Suprapubic skin (tissue), 4 donors: ENCODE results near the gene CSNK1G2. TPM values are rescaled to one million over a fixed set of nuclear protein-coding genes. Genes with fewer than 3 reads are reported as not detected.

Experiments
- DNase-seq, 2 donors: peaks; one replicate each; pipeline ENCODE4 v3.0.0-alpha.2; 2019; ENCODE audit warnings: low spot score in 2 of 2
- H3K27ac ChIP-seq: fragments of 200-600 bp; sonication (generic); one replicate; pipeline ENCODE4 v1.5.1; 2019
- H3K27me3 ChIP-seq: fragments of 200-600 bp; sonication (generic); one replicate; pipeline ENCODE4 v1.5.1; 2019
- H3K36me3 ChIP-seq: fragments of 200-600 bp; sonication (generic); one replicate; pipeline ENCODE4 v1.5.1; 2019
- H3K4me1 ChIP-seq: fragments of 200-600 bp; sonication (generic); one replicate; pipeline ENCODE4 v1.5.1; 2019
- H3K4me3 ChIP-seq: fragments of 200-600 bp; sonication (generic); one replicate; pipeline ENCODE4 v1.5.1; 2019; ENCODE audit warnings: mild to moderate bottlenecking
- H3K9me3 ChIP-seq: fragments of 200-600 bp; sonication (generic); one replicate; pipeline ENCODE4 v1.5.1; 2019
- EP300 ChIP-seq: sonication (generic); formaldehyde crosslinking; IDR thresholded peaks from one replicate; pipeline ENCODE4 v1.6.1; 2017; ENCODE audit warnings: antibody characterized with exemption
- POLR2A ChIP-seq, 2 donors: fragments of 450-650 bp; IDR thresholded peaks; one replicate each; pipeline ENCODE4 v1.6.1; 2017; ENCODE audit warnings: antibody characterized with exemption in 2 of 2, mild to moderate bottlenecking in 2 of 2, moderate library complexity in 2 of 2
- POLR2AphosphoS5 ChIP-seq, 3 donors: sonication (generic); formaldehyde crosslinking; IDR thresholded peaks; one replicate each; pipeline ENCODE4 v1.6.1; 2017; ENCODE audit warnings: antibody characterized with exemption in 3 of 3
- WGBS: methylation state at CpG from one replicate; pipeline ENCODE4 v1.1.5; 2018; 5-methylcytosine and 5-hydroxymethylcytosine counted together
- total RNA-seq, 4 donors: library from RNA; depleted of rRNA; stranded (reverse); fragments of >200 nt; gene quantifications; one replicate each; pipeline ENCODE4 v1.1.0, GENCODE V29; 2016
- TF ChIP-seq, protein P1 (sequence below), 2 donors: fragments of 200-600 bp in 1 of 2; fragments of 450-650 bp in 1 of 2; sonication (generic) in 1 of 2; IDR thresholded peaks; one replicate each; pipeline ENCODE4 v1.5.1; 2016 to 2019; ENCODE audit warnings: antibody characterized with exemption in 2 of 2, mild to moderate bottlenecking in 1 of 2, moderate library complexity in 1 of 2

CSNK1G2 gene
- total RNA-seq, 4 donors from 2014 or later: 46.1 to 89.0 (median 59.3) TPM

DNA sequence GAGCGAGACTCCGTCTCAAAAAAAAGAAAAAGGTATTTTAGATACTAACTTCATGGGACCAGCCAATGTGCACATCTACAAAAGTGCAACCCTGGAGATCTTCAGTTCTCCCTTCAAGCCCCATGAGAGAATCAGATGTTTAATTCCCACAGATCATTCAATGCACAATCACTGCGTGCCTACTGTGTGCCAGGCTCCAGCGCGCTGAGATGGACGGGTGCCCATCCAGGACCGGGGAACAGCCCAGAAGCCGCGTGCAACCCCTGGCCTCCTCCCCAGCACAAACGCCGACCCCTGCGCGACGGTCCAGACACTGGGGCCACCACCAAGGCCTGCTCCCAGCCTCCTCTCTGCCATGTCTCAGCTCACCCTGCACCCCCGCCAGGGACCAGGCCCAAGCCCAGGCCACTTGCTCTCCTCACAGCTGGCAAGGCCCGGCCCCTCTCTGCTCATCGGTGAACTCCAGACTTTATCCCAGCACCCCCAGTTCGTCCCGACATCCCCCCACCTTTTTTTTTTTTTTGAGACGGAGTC, 69.2 kb downstream of the CSNK1G2 start:
- Histone ChIP-seq H3K36me3 (peaks cover 1% of the 10 kb centered on the region), H3K27me3 (no peaks in the 10 kb centered on the region), H3K27ac (no peak overlapping the region), H3K4me3 (no peak overlapping the region), H3K9me3 (no peaks in the 10 kb centered on the region), H3K4me1 (peaks cover 18% of the 10 kb centered on the region)
- TF ChIP-seq POLR2A (IDR thresholded peaks at IDR 0.05): no peak
- TF ChIP-seq EP300: no peak
- TF ChIP-seq POLR2AphosphoS5 (IDR thresholded peaks at IDR 0.05): no peak
- TF ChIP-seq, protein P1, sequence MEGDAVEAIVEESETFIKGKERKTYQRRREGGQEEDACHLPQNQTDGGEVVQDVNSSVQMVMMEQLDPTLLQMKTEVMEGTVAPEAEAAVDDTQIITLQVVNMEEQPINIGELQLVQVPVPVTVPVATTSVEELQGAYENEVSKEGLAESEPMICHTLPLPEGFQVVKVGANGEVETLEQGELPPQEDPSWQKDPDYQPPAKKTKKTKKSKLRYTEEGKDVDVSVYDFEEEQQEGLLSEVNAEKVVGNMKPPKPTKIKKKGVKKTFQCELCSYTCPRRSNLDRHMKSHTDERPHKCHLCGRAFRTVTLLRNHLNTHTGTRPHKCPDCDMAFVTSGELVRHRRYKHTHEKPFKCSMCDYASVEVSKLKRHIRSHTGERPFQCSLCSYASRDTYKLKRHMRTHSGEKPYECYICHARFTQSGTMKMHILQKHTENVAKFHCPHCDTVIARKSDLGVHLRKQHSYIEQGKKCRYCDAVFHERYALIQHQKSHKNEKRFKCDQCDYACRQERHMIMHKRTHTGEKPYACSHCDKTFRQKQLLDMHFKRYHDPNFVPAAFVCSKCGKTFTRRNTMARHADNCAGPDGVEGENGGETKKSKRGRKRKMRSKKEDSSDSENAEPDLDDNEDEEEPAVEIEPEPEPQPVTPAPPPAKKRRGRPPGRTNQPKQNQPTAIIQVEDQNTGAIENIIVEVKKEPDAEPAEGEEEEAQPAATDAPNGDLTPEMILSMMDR (IDR thresholded peaks at IDR 0.05): no peak
- WGBS: 93% methylated on average over 20 of the region's 20 CpGs
- DNase-seq: no peak

DNA sequence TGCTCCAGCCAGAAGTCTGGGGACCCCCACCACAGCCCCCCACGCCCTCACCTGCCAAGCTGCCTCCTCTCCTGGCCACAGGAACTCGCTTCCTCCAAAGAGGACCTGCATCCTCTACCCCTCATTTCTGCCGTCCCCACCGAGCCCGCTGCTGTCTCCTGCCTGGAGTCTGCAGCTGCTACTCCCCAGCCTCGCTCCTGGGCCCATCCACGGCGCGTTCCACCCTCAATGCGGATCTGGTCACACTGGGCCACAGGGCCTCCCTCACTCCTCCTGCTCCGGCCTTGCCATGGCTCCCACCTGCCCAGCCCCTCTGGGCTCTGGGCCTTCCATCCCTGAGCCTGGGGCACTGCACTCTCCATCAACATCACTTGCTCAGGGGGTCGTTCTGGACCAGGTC, 70.2 kb downstream of the CSNK1G2 start:
- H3K9me3 ChIP-seq: no peaks in the 10 kb centered on the region
- H3K36me3 ChIP-seq: no peaks in the 10 kb centered on the region
- no peak for DNase-seq
- no peak overlapping the region for H3K4me3 ChIP-seq
- no peaks in the 10 kb centered on the region for H3K27me3 ChIP-seq
- H3K27ac ChIP-seq: no peak overlapping the region
- 89% methylated on average over 12 of the region's 12 CpGs for WGBS
- peaks cover 20% of the 10 kb centered on the region for H3K4me1 ChIP-seq
- TF ChIP-seq POLR2A (IDR thresholded peaks at IDR 0.05): no peak
- TF ChIP-seq POLR2AphosphoS5 (IDR thresholded peaks at IDR 0.05): no peak
- no peak for TF ChIP-seq EP300
- TF ChIP-seq, protein P1 (IDR thresholded peaks at IDR 0.05): no peak

DNA sequence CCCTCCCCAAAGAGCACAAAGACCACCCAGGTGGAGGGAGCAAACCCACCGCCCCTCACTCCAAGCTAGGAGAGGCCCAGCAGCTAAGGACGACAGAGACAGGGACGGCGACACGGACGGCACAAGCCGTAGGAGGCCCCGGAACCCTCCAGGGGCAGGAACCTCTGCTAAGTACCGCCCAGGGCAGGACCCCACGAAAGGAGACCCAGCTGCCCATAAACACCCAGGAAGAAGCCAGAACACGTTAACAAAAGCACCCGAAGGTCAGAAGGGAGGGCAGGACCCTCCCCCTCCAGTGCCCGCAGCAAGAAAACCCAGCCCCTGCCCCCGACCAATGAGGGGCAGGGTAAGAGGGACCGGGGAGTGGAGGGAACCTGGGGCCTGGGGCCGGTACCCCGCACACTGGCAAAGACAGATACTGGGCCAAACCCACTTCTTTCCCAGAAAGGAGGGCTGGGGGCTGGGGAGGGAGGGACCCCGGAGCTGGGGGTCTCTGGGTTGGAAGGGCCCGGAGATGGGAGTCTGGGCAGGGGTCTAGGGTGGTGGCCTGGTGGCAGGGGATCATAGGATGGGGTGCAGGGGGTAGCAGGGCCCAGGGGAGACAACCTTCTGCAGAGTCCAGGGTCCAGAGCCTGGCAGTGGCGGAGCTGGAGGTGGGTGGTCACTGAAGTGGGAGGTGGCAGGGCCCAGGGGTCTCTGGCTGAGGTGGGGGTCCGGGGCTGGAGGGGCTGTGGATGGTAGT, 72.1 kb downstream of the CSNK1G2 start:
- no peaks in the 10 kb centered on the region for H3K9me3 ChIP-seq
- H3K36me3 ChIP-seq: no peaks in the 10 kb centered on the region
- no peak overlapping the region for H3K27ac ChIP-seq
- H3K4me1 ChIP-seq: peaks cover 26% of the 10 kb centered on the region
- 91% methylated on average over 20 of the region's 21 CpGs for WGBS
- no peak for DNase-seq
- H3K4me3 ChIP-seq: no peak overlapping the region
- TF ChIP-seq POLR2A (IDR thresholded peaks at IDR 0.05): no peak
- no peak for TF ChIP-seq POLR2AphosphoS5 (IDR thresholded peaks at IDR 0.05)
- TF ChIP-seq, protein P1 (IDR thresholded peaks at IDR 0.05): no peak
- TF ChIP-seq EP300: no peak
- no peaks in the 10 kb centered on the region for H3K27me3 ChIP-seq

DNA sequence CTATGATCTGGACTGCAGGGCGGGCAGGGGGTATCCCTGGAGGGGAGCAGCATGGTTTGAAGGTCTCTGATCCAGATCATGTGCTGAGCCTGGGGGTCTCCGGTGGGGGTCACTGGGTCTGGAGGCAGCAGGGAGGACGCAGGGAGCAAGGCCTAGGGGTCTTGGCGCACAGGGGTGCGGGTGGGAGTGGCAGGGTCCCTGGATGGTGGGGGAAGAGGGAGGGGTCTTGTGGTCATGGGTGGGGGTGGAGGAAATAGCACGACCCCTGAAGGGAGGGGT, 72.7 kb downstream of the CSNK1G2 start:
- H3K27me3 ChIP-seq: no peaks in the 10 kb centered on the region

DNA sequence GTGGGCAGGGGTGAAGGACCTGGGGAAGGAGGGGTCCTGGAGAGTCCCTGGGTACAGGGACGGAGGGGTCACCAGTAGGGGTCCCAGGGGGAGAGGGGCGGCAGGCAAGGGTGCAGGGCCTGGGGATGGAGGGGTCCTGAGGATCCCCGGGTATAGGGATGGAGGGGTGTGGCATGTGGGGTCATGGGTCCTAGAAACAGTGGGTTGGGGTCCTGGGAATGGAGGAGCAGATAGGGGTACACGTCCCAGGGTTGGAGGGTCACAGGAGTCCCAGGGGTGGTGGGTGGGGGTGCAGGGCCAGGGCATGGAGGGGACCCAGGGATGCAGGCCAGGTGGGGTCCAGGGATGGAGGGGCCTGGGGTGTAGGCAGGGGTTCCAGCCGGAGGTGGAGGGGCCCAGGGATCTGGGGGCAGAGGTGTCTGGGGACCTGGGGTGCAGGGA, 73.2 kb downstream of the CSNK1G2 start:
- DNase-seq: peak in 1 of 2 donors; percentile 73
- TF ChIP-seq POLR2A (IDR thresholded peaks at IDR 0.05) (no peak), POLR2AphosphoS5 (IDR thresholded peaks at IDR 0.05) (no peak), EP300 (no peak)
- TF ChIP-seq, protein P1 (IDR thresholded peaks at IDR 0.05): no peak
- Histone ChIP-seq H3K4me1 (peaks cover 26% of the 10 kb centered on the region), H3K4me3 (peak overlapping the region; percentile 76), H3K9me3 (no peaks in the 10 kb centered on the region), H3K27me3 (no peaks in the 10 kb centered on the region), H3K36me3 (no peaks in the 10 kb centered on the region), H3K27ac (no peak overlapping the region)
- WGBS: 75% methylated on average over 5 of the region's 5 CpGs

More for the DNA sequence above, 72.7 kb downstream of the CSNK1G2 start:
- peak in 1 of 2 donors; percentile 68 for DNase-seq
- Histone ChIP-seq H3K9me3 (no peaks in the 10 kb centered on the region), H3K4me3 (no peak overlapping the region), H3K36me3 (no peaks in the 10 kb centered on the region), H3K4me1 (peaks cover 26% of the 10 kb centered on the region), H3K27ac (no peak overlapping the region)
- WGBS: 92% methylated on average over 6 of the region's 6 CpGs
- TF ChIP-seq EP300 (no peak), POLR2AphosphoS5 (IDR thresholded peaks at IDR 0.05) (no peak), POLR2A (IDR thresholded peaks at IDR 0.05) (no peak)
- TF ChIP-seq, protein P1 (IDR thresholded peaks at IDR 0.05): no peak
